OCI-LY3 (cell line): ENCODE measurements around the gene VLDLR.

Source experiments
- CTCF ChIP-seq: fragments of 200-600, 300-600 bp; sonication (generic); IDR thresholded peaks from 2 replicates; pipeline ENCODE4 v1.5.1; 2014; ENCODE audit warnings: antibody characterized with exemption, low read length, low read depth
- EZH2phosphoT487 ChIP-seq: fragments of 200-600 bp; shearing (Covaris generic); IDR thresholded peaks from 2 replicates; pipeline ENCODE4 v1.6.1; 2018; ENCODE audit warnings: antibody characterized with exemption, mixed run types, low read depth

DNA sequence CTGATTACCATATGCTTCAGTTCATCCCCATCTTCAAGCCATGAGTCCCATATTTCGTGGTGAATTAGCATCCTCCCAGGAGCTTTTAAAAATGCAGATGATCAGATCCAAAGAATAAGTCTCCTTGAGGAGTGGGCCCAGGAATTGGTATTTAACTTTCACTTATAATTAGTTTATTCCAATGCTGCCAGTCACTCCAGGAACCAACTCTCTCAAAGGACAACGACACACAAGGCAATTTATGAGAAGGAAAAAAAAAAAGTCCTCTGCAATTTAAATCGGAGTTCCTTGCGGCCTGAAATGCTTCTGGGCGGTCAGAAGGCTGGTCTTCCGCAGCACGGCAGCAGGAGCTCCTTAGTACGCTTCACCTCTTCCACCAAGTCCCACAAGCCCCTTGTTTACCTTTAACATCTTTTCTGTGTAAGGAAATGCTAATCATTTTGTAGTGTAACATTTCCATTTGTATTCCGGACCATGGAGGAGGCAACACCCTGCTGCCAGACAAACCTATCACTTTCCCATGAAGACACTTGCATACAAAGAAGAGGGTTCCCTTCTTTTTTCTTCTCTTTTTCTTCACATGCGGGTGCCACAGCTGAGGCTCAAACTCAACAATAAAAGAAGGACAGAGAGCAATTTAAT is 79.4 kb downstream of the VLDLR start:
- no peak for TF ChIP-seq EZH2phosphoT487
- TF ChIP-seq CTCF: no peak
